ENCODE data around the gene FHIT. TPM values are rescaled to one million over a fixed set of nuclear protein-coding genes. Genes with fewer than 3 reads are reported as not detected.

FHIT gene
- total RNA-seq, 2 experiments from 2014 or later: 6.5 to 9.0 TPM

GRCh38 chr3:59775761-59776325 is 1475.4 kb downstream of the FHIT start:
- ATAC-seq: no peak
- Mint-ChIP-seq H3K9me3 (ENCODE audit: low read depth) (peaks cover 2% of the 10 kb centered on the region), H3K36me3 (peaks cover 2% of the 10 kb centered on the region), H3K4me3 (no peak overlapping the region), H3K27ac (no peak overlapping the region), H3K27me3 (peaks cover 22% of the 10 kb centered on the region), H3K4me1 (peaks cover 44% of the 10 kb centered on the region)
- CTCF ChIA-PET: no interaction called here
- no peak for DNase-seq

- H3K9me3 Mint-ChIP-seq (ENCODE audit: low read depth): peaks cover 1% of the 10 kb centered on the region
- peaks cover 44% of the 10 kb centered on the region for H3K4me1 Mint-ChIP-seq
- no peak overlapping the region for H3K4me3 Mint-ChIP-seq
- no peak for ATAC-seq
- DNase-seq: no peak
- H3K27ac Mint-ChIP-seq: no peak overlapping the region
- H3K27me3 Mint-ChIP-seq: peaks cover 29% of the 10 kb centered on the region
- CTCF ChIA-PET: no interaction called here
- peaks cover 2% of the 10 kb centered on the region for H3K36me3 Mint-ChIP-seq
Measured at GRCh38 chr3:59775106-59775505, 1476.1 kb downstream of the FHIT start.

GRCh38 chr3:59774634-59775033 is 1476.6 kb downstream of the FHIT start:
- no peak for DNase-seq
- no peak for ATAC-seq
- H3K9me3 Mint-ChIP-seq (ENCODE audit: low read depth): no peaks in the 10 kb centered on the region
- peaks cover 2% of the 10 kb centered on the region for H3K36me3 Mint-ChIP-seq
- H3K4me1 Mint-ChIP-seq: peaks cover 44% of the 10 kb centered on the region
- CTCF ChIA-PET: no interaction called here
- H3K27me3 Mint-ChIP-seq: peaks cover 28% of the 10 kb centered on the region
- no peak overlapping the region for H3K27ac Mint-ChIP-seq
- no peak overlapping the region for H3K4me3 Mint-ChIP-seq

- no peak overlapping the region for H3K27ac Mint-ChIP-seq
- DNase-seq (no peak), ATAC-seq (no peak)
- no peak overlapping the region for H3K4me3 Mint-ChIP-seq
- H3K4me1 Mint-ChIP-seq: peaks cover 44% of the 10 kb centered on the region
- H3K27me3 Mint-ChIP-seq: peaks cover 25% of the 10 kb centered on the region
- peaks cover 2% of the 10 kb centered on the region for H3K36me3 Mint-ChIP-seq
- H3K9me3 Mint-ChIP-seq (ENCODE audit: low read depth): no peaks in the 10 kb centered on the region
- CTCF ChIA-PET: no interaction called here
Measured at GRCh38 chr3:59774000-59774399, 1477.3 kb downstream of the FHIT start.

- peak overlapping the region; percentile 8 for H3K4me3 Mint-ChIP-seq
- CTCF ChIA-PET: interaction anchor here (1.4 to 2.5 kb wide), 4 partner anchors 39 to 197 kb away, joined by 3 to 9 read pairs (median 6); no protein-coding TSS in a partner anchor
- H3K27me3 Mint-ChIP-seq: peaks cover 28% of the 10 kb centered on the region
- H3K27ac Mint-ChIP-seq: peak overlapping the region; percentile 61
- peaks cover 39% of the 10 kb centered on the region for H3K4me1 Mint-ChIP-seq
- H3K9me3 Mint-ChIP-seq (ENCODE audit: low read depth): no peaks in the 10 kb centered on the region
- DNase-seq (peak; percentile 85), ATAC-seq (peak; percentile 76)
- H3K36me3 Mint-ChIP-seq: peaks cover 2% of the 10 kb centered on the region
Measured at GRCh38 chr3:59772416-59773408, 1478.5 kb downstream of the FHIT start.

- H3K4me3 Mint-ChIP-seq: no peak overlapping the region
- CTCF ChIA-PET: interaction anchor here (1.4 to 2.5 kb wide), 4 partner anchors 40 to 196 kb away, joined by 3 to 9 read pairs (median 6); no protein-coding TSS in a partner anchor
Measured at GRCh38 chr3:59771768-59772181, 1479.5 kb downstream of the FHIT start.

GRCh38 chr3:59769127-59769750 is 1482.0 kb downstream of the FHIT start:
- no peaks in the 10 kb centered on the region for H3K9me3 Mint-ChIP-seq (ENCODE audit: low read depth)
- DNase-seq (no peak), ATAC-seq (no peak)
- no peak overlapping the region for H3K4me3 Mint-ChIP-seq
- CTCF ChIA-PET: interaction anchor here (0.6 to 1.3 kb wide), 2 partner anchors 12 to 192 kb away, joined by 3 read pairs; no protein-coding TSS in a partner anchor
- peaks cover 2% of the 10 kb centered on the region for H3K36me3 Mint-ChIP-seq
- peaks cover 37% of the 10 kb centered on the region for H3K27me3 Mint-ChIP-seq
- no peak overlapping the region for H3K27ac Mint-ChIP-seq
- H3K4me1 Mint-ChIP-seq: peaks cover 25% of the 10 kb centered on the region

More at GRCh38 chr3:59771768-59772181, 1479.5 kb downstream of the FHIT start:
- Mint-ChIP-seq H3K4me1 (peaks cover 31% of the 10 kb centered on the region), H3K27me3 (peaks cover 28% of the 10 kb centered on the region), H3K36me3 (peaks cover 2% of the 10 kb centered on the region), H3K27ac (no peak overlapping the region), H3K9me3 (ENCODE audit: low read depth) (no peaks in the 10 kb centered on the region)
- ATAC-seq (no peak), DNase-seq (no peak)

- CTCF ChIA-PET: no interaction called here
- peaks cover 2% of the 10 kb centered on the region for H3K4me1 Mint-ChIP-seq
Measured at GRCh38 chr3:59766200-59766872, 1484.9 kb downstream of the FHIT start.

GRCh38 chr3:59764171-59764570 is 1487.1 kb downstream of the FHIT start:
- H3K9me3 Mint-ChIP-seq (ENCODE audit: low read depth): no peaks in the 10 kb centered on the region
- H3K4me1 Mint-ChIP-seq: peaks cover 5% of the 10 kb centered on the region
- H3K27ac Mint-ChIP-seq: no peak overlapping the region
- ATAC-seq (no peak), DNase-seq (no peak)
- H3K36me3 Mint-ChIP-seq: no peaks in the 10 kb centered on the region
- CTCF ChIA-PET: no interaction called here
- H3K4me3 Mint-ChIP-seq: no peak overlapping the region
- H3K27me3 Mint-ChIP-seq: peaks cover 23% of the 10 kb centered on the region

More at GRCh38 chr3:59766200-59766872, 1484.9 kb downstream of the FHIT start:
- no peaks in the 10 kb centered on the region for H3K9me3 Mint-ChIP-seq (ENCODE audit: low read depth)
- no peak for ATAC-seq
- no peak overlapping the region for H3K4me3 Mint-ChIP-seq
- peaks cover 33% of the 10 kb centered on the region for H3K27me3 Mint-ChIP-seq
- H3K36me3 Mint-ChIP-seq: peaks cover 2% of the 10 kb centered on the region
- DNase-seq: no peak
- no peak overlapping the region for H3K27ac Mint-ChIP-seq

GRCh38 chr3:59762941-59763340 is 1488.3 kb downstream of the FHIT start:
- no peak for DNase-seq
- Mint-ChIP-seq H3K27me3 (peaks cover 31% of the 10 kb centered on the region), H3K9me3 (ENCODE audit: low read depth) (no peaks in the 10 kb centered on the region), H3K4me3 (no peak overlapping the region), H3K4me1 (peaks cover 10% of the 10 kb centered on the region), H3K36me3 (no peaks in the 10 kb centered on the region), H3K27ac (no peak overlapping the region)
- CTCF ChIA-PET: no interaction called here
- ATAC-seq: no peak

GRCh38 chr3:59759298-59760031 is 1491.8 kb downstream of the FHIT start:
- H3K4me1 Mint-ChIP-seq: peaks cover 12% of the 10 kb centered on the region
- no peak overlapping the region for H3K27ac Mint-ChIP-seq
- peaks cover 34% of the 10 kb centered on the region for H3K27me3 Mint-ChIP-seq
- ATAC-seq (no peak), DNase-seq (no peak)
- CTCF ChIA-PET: no interaction called here
- H3K36me3 Mint-ChIP-seq: no peaks in the 10 kb centered on the region
- H3K9me3 Mint-ChIP-seq (ENCODE audit: low read depth): no peaks in the 10 kb centered on the region
- H3K4me3 Mint-ChIP-seq: no peak overlapping the region

- no peak for DNase-seq
- no peak for ATAC-seq
- H3K36me3 Mint-ChIP-seq: no peaks in the 10 kb centered on the region
- no peaks in the 10 kb centered on the region for H3K9me3 Mint-ChIP-seq (ENCODE audit: low read depth)
- CTCF ChIA-PET: no interaction called here
- H3K27me3 Mint-ChIP-seq: peaks cover 31% of the 10 kb centered on the region
- H3K27ac Mint-ChIP-seq: no peak overlapping the region
- peaks cover 17% of the 10 kb centered on the region for H3K4me1 Mint-ChIP-seq
- no peak overlapping the region for H3K4me3 Mint-ChIP-seq
Measured at GRCh38 chr3:59758672-59759071, 1492.6 kb downstream of the FHIT start.
